HepG2 (cell line): Measurements from ENCODE around the gene SLC17A9. TPM values are rescaled to one million over a fixed set of nuclear protein-coding genes. Genes with fewer than 3 reads are reported as not detected.

Experiments used
- ATM ChIP-seq: fragments of 450-650 bp; IDR thresholded peaks from 2 replicates; pipeline ENCODE4 v1.7.1; 2017; ENCODE audit warnings: mild to moderate bottlenecking, borderline replicate concordance
- BORCS8-MEF2B ChIP-seq: sonication (generic); formaldehyde crosslinking; IDR thresholded peaks from 2 replicates; pipeline ENCODE4 v1.8.0; 2022; ENCODE audit warnings: mild to moderate bottlenecking, missing genetic modification reagents
- CBX2 ChIP-seq, 2 experiments: fragments of 200-600 bp in 1 of 2; sonication (generic); formaldehyde crosslinking in 1 of 2; IDR thresholded peaks; 2 replicates each; pipeline versions ENCODE4 v1.7.0 to v1.8.1; 2018 to 2022; ENCODE audit warnings: low read depth in 2 of 2, low read length in 1 of 2, mild to moderate bottlenecking in 1 of 2, missing genetic modification reagents in 1 of 2
- CENPX ChIP-seq: sonication (generic); formaldehyde crosslinking; IDR thresholded peaks from 2 replicates; pipeline ENCODE4 v1.9.0; 2021; ENCODE audit warnings: mild to moderate bottlenecking, missing genetic modification reagents, moderate library complexity
- DR1 ChIP-seq: sonication (generic); formaldehyde crosslinking; IDR thresholded peaks from 2 replicates; pipeline ENCODE4 v1.8.0; 2021; ENCODE audit warnings: mild to moderate bottlenecking, missing genetic modification reagents, inconsistent platforms
- HOXA3 ChIP-seq: sonication (generic); formaldehyde crosslinking; IDR thresholded peaks from 2 replicates; pipeline ENCODE4 v1.5.0; 2020; ENCODE audit warnings: missing genetic modification reagents
- JUNB ChIP-seq: sonication (generic); formaldehyde crosslinking; IDR thresholded peaks from 2 replicates; pipeline ENCODE4 v1.8.0; 2022; ENCODE audit warnings: missing genetic modification reagents, mild to moderate bottlenecking, borderline replicate concordance
- KDM5B ChIP-seq: sonication (generic); formaldehyde crosslinking; IDR thresholded peaks from 2 replicates; pipeline ENCODE4 v1.4.0; 2020; ENCODE audit warnings: missing genetic modification reagents, mild to moderate bottlenecking, borderline replicate concordance
- KLF11 ChIP-seq: IDR thresholded peaks from 2 replicates; pipeline ENCODE4 v1.6.1; 2016; ENCODE audit warnings: missing compliant biosample characterization
- KMT2A ChIP-seq: sonication (generic); formaldehyde crosslinking; IDR thresholded peaks from 2 replicates; pipeline ENCODE4 v1.4.0; 2020; ENCODE audit warnings: missing genetic modification reagents
- MNT ChIP-seq: fragments of 450-650 bp; IDR thresholded peaks from 2 replicates; pipeline ENCODE4 v1.6.1; 2016
- NCOA5 ChIP-seq: sonication (generic); formaldehyde crosslinking; IDR thresholded peaks from 2 replicates; pipeline ENCODE4 v1.4.0; 2020; ENCODE audit warnings: missing genetic modification reagents
- NCOR1 ChIP-seq: fragments of 200-600 bp; sonication (generic); IDR thresholded peaks from 2 replicates; pipeline ENCODE4 v1.7.0; 2017; ENCODE audit warnings: antibody characterized with exemption, low read length, borderline replicate concordance
- RBM39 ChIP-seq: fragments of 200-400 bp; formaldehyde crosslinking; IDR thresholded peaks from one replicate; pipeline ENCODE4 v1.6.1; 2018; ENCODE audit warnings: antibody characterized with exemption, mild to moderate bottlenecking, low read depth, low read length; ENCODE audit not compliant: poor library complexity, severe bottlenecking
- RFX1 ChIP-seq: fragments of 450-650 bp; IDR thresholded peaks from 2 replicates; pipeline ENCODE4 v1.6.1; 2017
- SIN3A ChIP-seq: IDR thresholded peaks from 2 replicates; pipeline ENCODE4 v1.6.1; 2011; ENCODE audit warnings: low read depth, mild to moderate bottlenecking, control low read depth, low read length, borderline replicate concordance
- SMAD1 ChIP-seq: sonication (generic); formaldehyde crosslinking; IDR thresholded peaks from 2 replicates; pipeline ENCODE4 v1.4.0; 2020; ENCODE audit warnings: missing genetic modification reagents, low read depth, mild to moderate bottlenecking, borderline replicate concordance
- SMARCE1 ChIP-seq: fragments of 450-650 bp; IDR thresholded peaks from 2 replicates; pipeline ENCODE4 v1.6.1; 2017; ENCODE audit warnings: borderline replicate concordance
- THAP11 ChIP-seq: IDR thresholded peaks from 2 replicates; pipeline ENCODE4 v1.6.1; 2016; ENCODE audit warnings: missing biosample characterization, missing genetic modification reagents
- THYN1 ChIP-seq: sonication (generic); formaldehyde crosslinking; IDR thresholded peaks from 2 replicates; pipeline ENCODE4 v1.8.1; 2023; ENCODE audit warnings: low read depth, mild to moderate bottlenecking, moderate library complexity, missing genetic modification reagents, borderline replicate concordance
- ZEB1 ChIP-seq: IDR thresholded peaks from 2 replicates; pipeline ENCODE4 v1.6.1; 2012; ENCODE audit warnings: mild to moderate bottlenecking, low read depth, inconsistent platforms; ENCODE audit not compliant: insufficient replicate concordance
- ZFAT ChIP-seq: sonication (generic); formaldehyde crosslinking; conservative IDR thresholded peaks from 2 replicates; pipeline ENCODE4 v1.8.1; 2023; ENCODE audit warnings: missing genetic modification reagents, inconsistent platforms
- ZMAT3 ChIP-seq: sonication (generic); formaldehyde crosslinking; conservative IDR thresholded peaks from 2 replicates; pipeline ENCODE4 v1.7.0; 2021; ENCODE audit warnings: missing genetic modification reagents
- ZMAT5 ChIP-seq: sonication (generic); formaldehyde crosslinking; IDR thresholded peaks from 2 replicates; pipeline ENCODE4 v1.5.0; 2020; ENCODE audit warnings: mild to moderate bottlenecking, low read depth, missing genetic modification reagents, borderline replicate concordance
- ZNF234 ChIP-seq: sonication (generic); formaldehyde crosslinking; conservative IDR thresholded peaks from 2 replicates; pipeline ENCODE4 v1.5.1; 2020; ENCODE audit warnings: mild to moderate bottlenecking, missing genetic modification reagents
- ZNF281 ChIP-seq: sonication (generic); formaldehyde crosslinking; IDR thresholded peaks from 2 replicates; pipeline ENCODE4 v1.4.0; 2020; ENCODE audit warnings: missing genetic modification reagents, borderline replicate concordance
- ZNF737 ChIP-seq: sonication (generic); formaldehyde crosslinking; IDR thresholded peaks from 2 replicates; pipeline ENCODE4 v1.5.0; 2020; ENCODE audit warnings: missing genetic modification reagents, mild to moderate bottlenecking, borderline replicate concordance
- polyA plus RNA-seq, 8 experiments: library from polyadenylated mRNA; depleted of rRNA in 3 of 8; stranded (reverse) in 7 of 8; unstranded in 1 of 8; fragments of >200 nt; fragmentation: Illumina TruSeq in 4 of 8; extraction: Trizol in 4 of 8; gene quantifications; 2 replicates each; pipeline versions ENCODE4 v1.2.1 to v1.2.3, GENCODE V29; 2011 to 2016; ENCODE audit warnings: low read depth in 4 of 8, missing spikeins in 1 of 8, mixed read lengths in 1 of 8; ENCODE audit not compliant: insufficient read depth in 1 of 8
- total RNA-seq, 5 experiments: library from RNA; depleted of rRNA; stranded (reverse); fragments of >200 nt; fragmentation: Illumina TruSeq; extraction: Trizol; gene quantifications; 2 replicates each; pipeline ENCODE4 v1.2.3, GENCODE V29; 2016; ENCODE audit warnings: low read depth in 1 of 5

SLC17A9 gene
- total and polyA plus RNA-seq, 2 of the 13 experiments (the other 11 are each of a cell fraction or from before 2014, with no cell fraction given): 110 to 191 TPM

GRCh38 chr20:62952373-62952967, at the start of gene SLC17A9 (continued):
- TF ChIP-seq DR1 (CRISPR knock-in tag) (peak; percentile 91), ZMAT3 (peak; percentile 97; the same call in 1 of the 2 replicates), JUNB (CRISPR knock-in tag) (no peak), SMARCE1 (no peak), SMAD1 (no peak; the same call in 1 of the 2 replicates), KDM5B (no peak; the same call in 1 of the 2 replicates), ZFAT (CRISPR knock-in tag) (no peak), KLF11 (CRISPR knock-in tag) (peak; percentile 88), RFX1 (no peak), ATM (no peak), ZEB1 (no peak), KMT2A (CRISPR knock-in tag) (peak; percentile 72), RBM39 (no peak), CENPX (no peak), SIN3A (peak; percentile 94; the same call in 1 of the 2 replicates), BORCS8-MEF2B (CRISPR knock-in tag) (peak; percentile 95), HOXA3 (CRISPR knock-in tag) (peak; percentile 93), ZNF737 (CRISPR knock-in tag) (no peak), ZNF234 (CRISPR knock-in tag) (0 out of 2 replicates have a peak, but pooled peaks have one; percentile 47), THYN1 (CRISPR knock-in tag) (0 out of 2 replicates have a peak, but pooled peaks have one; percentile 52), NCOR1 (no peak), MNT (peak; percentile 76), THAP11 (peak; percentile 82), CBX2 (IDR thresholded peaks at IDR 0.05; ENCODE audit: low read depth, low read length) (no peak), CBX2 (CRISPR knock-in tag; IDR thresholded peaks at IDR 0.05; ENCODE audit: low read depth) (0 out of 2 replicates have a peak, but pooled peaks have one; percentile 18), ZMAT5 (no peak), ZNF281 (CRISPR knock-in tag) (peak; percentile 41), NCOA5 (CRISPR knock-in tag) (no peak)
